HG03442 (cell line): ENCODE results near the gene TEAD4.

Source experiments
- ATAC-seq: cut with Tn5 transposase; IDR thresholded peaks from one replicate; pipeline ENCODE4 v1.9.1; 2021; ENCODE audit warnings: mild to moderate bottlenecking, moderate library complexity; ENCODE audit not compliant: unreplicated experiment

TEAD4 gene

GRCh38 chr12:2999265-2999841 is 40.2 kb downstream of the TEAD4 start:
- ATAC-seq = no peak

DNA sequence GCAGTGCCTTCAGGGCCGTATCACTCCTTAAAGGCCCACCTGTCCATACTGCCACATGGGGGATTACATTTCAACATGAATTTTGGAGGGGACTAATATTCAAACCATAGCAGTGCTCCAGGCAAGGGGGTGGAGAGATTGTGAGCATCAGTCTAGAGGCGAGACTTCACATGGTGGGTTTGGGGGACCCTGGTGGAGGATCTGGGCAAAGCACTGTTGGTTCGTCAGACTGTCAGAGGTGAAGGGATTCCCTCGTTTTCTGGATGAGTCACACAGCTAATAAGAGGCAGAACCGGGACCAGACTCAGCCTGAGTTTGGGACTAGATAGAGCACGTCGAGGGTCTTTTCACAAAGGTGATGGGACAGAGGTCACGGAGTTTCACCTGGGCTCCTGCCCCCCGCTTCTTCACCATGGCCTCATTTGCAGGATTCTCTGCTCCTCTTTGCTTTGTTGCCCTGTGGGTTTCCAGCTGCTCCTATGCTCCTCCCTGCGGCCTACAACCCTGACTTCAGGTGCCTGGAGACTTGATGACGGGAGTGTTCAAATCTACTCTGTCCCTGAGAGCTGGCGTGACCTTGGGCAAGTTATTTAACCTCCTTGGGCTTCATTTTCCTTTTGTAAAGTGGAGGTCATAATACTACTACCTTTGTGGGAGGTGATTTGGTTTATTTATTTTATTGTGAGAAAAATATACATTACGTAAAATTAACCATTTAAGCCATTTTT is 41.5 kb downstream of the TEAD4 start:
- no peak for ATAC-seq

DNA sequence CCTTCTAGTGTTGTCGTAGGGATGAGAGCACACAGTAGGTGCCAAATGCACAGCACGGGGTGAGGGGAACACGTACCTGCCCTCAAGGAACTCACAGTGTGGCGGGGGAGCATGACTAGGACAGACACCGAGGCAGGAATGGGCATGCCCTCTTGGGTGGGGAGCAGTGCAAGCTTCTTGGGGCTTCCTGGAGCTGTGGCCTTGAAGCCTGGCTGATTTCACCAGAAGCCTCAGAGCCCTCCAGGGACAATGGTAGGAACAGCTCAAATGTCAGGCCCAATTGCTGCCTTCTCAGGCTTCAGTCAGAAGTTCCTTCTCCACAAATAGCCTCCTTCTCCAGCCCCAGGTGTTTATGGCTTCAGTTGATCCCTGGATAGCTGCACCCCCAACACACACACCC is 43.4 kb downstream of the TEAD4 start:
- ATAC-seq = no peak

DNA sequence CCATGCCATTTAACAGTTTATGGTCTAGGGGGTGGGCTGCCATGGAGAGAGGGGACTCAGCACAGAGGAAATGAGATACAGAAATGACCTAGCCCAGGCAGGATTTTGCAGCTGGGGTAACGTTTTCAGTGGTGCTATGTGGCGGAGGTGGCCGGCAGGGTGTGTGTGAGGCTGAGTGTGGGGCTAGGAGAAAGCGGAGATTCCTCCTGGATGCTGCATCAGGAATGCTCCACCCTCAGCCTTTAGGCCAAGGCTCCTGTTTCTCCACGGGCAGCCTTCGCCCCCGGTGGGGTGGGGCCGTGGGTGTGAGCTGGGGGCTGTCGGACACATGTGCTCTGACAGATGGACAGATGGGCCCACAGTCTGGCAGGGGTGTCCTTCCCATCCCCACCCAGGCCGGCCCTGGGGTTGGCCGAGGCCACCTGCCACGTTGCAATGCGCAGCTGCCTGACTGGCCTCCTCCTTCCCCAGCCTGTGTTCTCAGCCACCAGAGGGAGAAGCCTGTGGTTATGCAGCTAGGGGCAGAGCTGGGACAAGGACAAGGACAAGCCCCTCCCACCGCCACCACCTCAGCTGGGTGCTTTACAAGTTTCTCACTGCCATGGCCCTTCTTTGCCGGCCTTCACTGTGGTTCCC is 44.3 kb downstream of the TEAD4 start:
- ATAC-seq = no peak

DNA sequence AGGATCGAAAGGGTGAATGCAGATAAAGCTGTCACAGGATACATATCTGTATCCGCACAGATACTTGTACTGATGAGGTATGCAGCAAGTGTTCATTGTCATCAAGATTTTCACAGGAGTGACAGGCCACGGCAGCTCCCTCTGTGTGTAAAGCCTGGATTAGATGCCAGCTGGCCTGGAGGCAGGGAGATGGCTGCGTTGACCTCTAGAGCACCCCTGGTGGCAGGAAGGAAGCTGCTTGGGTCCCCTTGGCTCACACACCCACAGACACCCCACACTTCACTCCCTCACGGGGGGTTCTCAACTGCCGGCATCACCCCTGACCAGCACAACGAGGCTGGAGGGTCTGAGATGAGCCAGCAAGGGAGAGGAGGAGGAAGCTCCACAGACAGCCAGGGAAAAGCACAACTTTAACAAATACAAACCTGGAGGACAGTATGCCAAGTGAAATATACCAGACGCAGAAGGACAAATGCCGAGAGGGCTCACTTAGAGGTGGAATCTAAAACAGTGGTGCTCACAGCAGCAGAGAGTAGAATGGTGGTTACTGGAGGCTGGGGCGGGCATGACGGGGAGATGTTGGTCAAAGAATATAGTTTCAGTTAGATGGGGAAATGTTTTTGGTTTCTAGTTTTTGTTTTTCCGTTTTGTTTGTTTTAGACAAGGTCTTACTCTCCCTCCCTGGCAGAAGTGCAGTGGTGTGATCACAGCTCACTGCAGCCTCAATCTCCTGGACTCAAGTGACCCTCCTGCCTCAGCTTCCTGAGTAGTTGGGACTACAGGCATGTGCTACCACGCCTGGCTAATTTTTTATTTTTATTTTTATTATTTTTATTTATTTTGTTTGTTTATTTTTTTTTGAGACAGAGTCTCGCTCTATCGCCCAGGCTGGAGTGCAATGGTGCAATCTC is 45.7 kb downstream of the TEAD4 start:
- ATAC-seq = no peak

- ATAC-seq = no peak
Measured at GRCh38 chr12:3005736-3006135, 46.5 kb downstream of the TEAD4 start.

DNA sequence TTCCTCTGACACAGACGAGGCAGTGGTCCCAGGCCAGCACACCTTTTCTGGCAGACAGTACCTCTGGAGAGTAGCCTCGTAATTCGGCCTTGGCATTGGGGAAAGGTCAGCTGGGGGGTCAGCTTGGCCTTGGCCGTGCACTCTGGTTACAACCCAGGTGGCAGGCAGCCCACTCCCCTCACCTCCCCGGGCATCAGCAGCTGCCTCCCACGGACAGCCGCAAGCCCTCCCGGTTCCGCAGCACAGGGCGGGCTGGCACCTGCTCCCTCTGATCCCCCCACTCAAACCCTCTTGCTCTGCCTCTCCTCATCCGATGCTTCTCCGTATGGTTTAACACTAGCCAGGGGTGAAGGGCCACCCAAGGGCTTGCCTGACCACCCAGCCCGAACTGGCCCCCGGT is 50.6 kb downstream of the TEAD4 start:
- no peak for ATAC-seq

DNA sequence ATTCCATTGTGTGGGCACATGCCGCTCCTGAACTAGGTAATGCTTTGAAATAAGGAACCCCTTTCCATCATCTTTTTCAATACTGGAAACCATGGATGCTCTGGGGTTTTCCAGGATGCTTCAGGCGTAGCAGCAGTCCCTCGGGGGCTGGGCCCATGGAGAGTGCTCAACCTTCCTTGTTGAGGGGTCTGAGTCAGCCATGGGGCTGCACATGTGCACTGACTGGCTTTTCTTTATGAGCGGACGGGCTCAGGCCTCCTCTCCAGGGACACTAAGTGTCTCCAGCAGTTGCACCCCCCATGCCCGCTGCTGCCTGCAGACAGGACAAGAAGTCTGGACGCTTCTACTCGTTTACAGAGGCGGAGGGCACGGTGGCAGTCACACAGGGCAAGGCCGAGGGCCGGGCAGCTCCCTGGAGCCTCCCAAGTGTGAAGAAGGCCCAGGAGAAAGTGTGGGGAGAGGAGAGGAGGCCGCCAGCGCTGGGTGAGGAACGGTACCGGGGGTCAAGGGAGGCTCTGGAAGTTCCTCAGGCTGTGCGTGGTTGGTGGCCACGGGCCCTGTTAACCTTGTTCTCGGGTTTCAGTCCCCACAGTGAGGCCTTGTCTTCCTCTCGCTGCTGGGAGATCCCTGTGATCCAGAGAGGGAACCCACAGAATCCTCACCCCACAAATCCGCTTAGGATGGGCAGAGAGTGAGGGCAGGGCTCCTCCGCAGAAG is 51.2 kb downstream of the TEAD4 start:
- no peak for ATAC-seq

DNA sequence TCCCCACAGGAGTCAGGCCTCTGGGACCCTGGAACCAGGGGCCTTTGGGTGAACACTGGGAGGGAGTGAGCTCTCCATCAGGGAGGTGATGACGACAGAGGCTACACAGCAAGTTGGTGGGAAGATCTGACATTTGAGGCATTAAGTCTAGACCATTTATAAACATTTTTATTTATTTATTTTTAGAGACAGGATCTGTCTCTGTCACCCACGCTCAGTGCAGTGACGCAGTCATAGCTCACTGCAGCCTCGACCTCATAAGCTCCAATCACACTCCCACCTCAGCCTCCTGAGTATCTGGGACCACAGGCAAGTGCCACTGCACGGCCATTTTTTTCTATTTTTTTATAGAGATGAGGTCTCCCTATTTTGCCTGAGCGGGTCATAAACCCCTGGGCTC is 53.6 kb downstream of the TEAD4 start:
- ATAC-seq = no peak

DNA sequence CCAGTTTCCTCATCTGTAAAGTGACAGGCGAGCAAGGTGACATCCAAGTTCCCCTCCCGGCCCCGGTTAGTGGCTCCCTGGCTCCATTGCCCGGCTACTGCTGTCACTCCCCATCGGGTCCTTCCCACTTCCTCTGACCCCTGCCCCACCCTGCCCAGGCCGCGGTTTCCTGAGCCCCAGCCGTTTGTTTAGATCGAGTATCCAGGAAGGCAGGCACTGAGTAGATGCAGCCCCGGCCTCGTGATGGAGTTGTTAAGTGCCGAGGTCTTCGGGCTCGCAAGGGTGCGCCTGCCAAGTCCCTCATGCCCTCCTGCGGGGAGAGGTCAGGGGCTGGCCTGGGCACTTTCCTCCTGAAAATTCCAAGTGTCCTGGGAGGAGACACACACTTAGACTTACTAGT is 55.4 kb downstream of the TEAD4 start:
- no peak for ATAC-seq

DNA sequence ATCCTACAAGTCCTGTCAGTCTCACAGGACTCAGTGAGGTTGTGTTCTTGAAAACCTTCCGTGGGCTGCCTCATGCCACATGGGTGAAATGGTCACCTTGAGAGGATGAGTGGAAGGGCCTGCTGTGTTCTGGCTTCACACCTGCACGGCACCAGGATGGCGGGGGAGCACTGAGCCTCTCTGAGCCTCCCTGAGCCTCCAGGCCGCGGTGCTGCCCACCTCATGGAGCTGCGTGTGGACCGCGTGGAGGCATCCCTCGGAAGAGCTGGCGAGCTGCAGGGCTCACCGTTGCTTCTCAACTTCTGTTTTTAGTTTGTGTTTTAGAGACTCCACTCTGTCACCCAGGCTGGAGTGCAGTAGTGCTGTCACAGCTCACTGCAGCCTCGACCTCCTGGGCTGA is 56.2 kb downstream of the TEAD4 start:
- ATAC-seq = no peak

DNA sequence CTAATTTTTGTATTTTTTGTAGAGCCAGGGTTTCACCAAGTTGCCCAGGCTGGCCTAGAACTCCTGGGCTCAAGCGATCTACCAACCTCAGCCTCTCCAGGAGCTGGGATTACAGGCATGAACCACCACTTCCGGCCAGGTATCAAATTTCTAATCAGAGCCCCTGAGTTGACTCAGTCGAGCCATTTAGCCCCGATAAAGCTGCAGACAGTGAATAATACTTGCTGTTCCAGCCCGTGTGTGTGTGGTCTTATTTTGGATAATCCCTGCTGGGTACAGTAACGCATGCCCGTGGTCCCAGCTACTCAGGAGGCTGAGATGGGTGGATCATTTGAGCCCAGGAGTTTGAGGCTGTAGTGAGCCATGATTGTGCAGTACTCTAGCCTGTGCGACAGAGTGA is 57.0 kb downstream of the TEAD4 start:
- ATAC-seq = no peak

DNA sequence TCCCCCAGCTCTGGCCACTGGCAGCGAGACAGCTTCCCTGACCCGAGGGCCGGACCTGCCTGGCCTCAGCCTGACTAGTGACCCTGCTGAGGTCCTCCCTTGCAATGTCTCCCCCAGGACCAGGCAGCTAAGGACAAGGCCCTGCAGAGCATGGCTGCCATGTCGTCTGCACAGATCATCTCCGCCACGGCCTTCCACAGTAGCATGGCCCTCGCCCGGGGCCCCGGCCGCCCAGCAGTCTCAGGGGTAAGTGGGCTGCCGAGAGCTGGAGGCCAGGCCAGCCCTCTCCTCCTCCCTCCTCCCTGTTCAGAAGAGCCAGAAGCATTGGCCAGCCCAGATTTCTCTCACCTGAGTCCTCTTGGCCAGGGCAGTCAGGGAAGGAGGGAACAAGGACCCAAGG is 58.1 kb downstream of the TEAD4 start:
- no peak for ATAC-seq

- no peak for ATAC-seq
Measured at GRCh38 chr12:3018284-3019004, 59.2 kb downstream of the TEAD4 start.

DNA sequence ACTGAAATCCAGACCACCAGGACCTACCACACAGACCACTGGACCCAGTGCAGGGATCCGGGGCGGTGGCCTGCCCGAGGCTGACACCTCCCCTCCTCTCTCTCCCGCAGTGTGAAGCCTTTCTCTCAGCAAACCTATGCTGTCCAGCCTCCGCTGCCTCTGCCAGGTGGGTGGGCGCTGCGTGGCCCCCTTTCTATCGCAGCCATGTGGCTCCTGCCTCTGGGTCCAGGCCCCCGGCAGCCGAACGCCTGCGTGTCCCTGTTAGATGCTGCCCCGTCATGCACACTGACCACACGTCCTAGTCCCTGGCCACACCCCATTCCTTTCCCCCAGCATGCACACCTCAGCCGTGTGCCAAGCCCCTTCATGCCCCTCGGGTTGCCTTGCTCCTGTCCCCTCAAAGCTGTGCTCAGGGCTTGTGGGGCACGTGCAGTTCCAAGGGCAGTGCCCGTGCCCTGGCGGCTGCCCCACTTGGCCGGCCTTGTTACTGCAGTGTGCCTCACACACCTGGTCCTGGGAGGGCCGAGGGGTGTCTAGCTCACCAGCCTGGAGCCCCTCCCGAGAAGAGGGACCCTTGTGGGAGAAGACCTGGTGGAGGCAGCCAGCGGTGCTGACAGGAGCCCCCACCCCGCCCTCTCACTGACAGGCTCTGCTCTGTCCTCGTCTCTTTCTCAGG is 59.9 kb downstream of the TEAD4 start:
- ATAC-seq = no peak

DNA sequence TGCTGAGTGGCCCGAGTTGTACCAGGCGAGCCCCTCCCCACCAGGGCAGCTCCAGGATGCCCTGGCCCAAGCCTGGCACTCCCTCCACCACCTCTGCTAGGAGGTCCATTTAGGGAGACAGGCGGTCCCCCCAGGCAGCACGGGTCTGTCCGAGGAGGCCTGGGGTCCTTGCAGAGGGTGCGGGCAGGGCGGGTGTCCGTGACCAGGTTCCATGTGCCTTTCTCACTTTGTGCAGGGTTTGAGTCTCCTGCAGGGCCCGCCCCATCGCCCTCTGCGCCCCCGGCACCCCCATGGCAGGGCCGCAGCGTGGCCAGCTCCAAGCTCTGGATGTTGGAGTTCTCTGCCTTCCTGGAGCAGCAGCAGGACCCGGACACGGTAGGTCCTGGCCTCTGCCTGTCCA is 61.2 kb downstream of the TEAD4 start:
- ATAC-seq = no peak

DNA sequence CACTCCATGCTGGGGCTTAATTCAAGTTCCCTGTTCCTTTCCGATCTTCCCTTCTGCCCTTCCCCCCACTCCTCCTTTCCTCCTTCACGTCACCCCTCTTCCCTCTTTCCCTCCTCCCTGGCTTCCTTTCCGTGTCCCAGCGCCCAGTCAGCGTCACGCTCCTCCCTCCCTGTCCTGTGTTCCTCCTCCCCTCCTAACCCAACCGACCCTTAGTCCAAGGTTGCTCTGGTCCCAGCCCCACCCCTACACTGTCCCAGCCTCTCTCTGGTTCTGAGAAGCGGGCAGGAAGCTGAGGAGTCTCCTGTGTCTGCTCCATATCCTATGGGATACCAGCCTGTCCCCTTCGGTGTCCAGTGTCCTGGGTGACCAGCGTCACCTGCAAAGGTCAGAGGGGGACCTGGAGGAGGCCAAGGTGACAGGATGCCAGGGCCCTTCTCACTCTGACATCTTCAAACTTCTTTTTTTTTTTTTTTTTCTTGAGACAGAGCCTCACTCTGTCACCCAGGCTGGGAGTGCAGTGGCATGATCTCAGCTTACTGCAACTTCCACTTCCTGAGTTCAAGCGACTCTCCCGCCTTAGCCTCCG is 61.7 kb downstream of the TEAD4 start:
- ATAC-seq = no peak

- no peak for ATAC-seq
Measured at GRCh38 chr12:3022411-3022810, 63.2 kb downstream of the TEAD4 start.

DNA sequence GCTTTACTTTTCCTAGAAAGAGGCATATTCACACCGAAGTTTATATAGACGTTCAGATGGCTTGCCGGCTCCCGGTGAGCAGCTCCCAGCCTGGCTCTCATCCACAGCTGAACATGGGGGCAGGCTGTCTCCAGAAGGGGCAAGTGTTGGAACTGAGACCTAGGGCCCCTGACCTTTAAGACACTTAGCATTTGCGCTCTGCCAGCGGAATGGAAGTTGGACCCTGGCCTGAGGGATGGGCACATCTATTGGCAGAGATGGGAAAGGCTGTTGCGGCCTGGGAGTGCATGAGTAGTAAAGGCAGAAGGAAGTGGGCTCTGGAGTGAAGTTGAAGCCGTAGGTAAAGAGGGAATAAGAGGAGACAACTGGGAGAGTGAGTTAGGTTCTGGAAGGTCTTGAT is 63.8 kb downstream of the TEAD4 start:
- no peak for ATAC-seq
